ENCODE data around the gene PPHLN1.

GRCh38 chr12:42483521-42483790 is 157.5 kb downstream of the PPHLN1 start:
- TF ChIP-seq CTCF (IDR thresholded peaks at IDR 0.05) (no peak), POLR2A (IDR thresholded peaks at IDR 0.05) (no peak)

All from Peyer's patch (tissue), 4 donors.